Activated T-cell treated with anti-CD3 and anti-CD28 coated beads for 1 hour (primary cell): ENCODE results near the gene MAD2L2.

Experiments used
- DNase-seq: peaks from one replicate; pipeline ENCODE4 v3.0.0-alpha.2; 2020; ENCODE audit warnings: low read depth

MAD2L2 gene

GRCh38 chr1:11704691-11705475 lies 23.9 kb upstream of the MAD2L2 start:
- no peak for DNase-seq

DNA sequence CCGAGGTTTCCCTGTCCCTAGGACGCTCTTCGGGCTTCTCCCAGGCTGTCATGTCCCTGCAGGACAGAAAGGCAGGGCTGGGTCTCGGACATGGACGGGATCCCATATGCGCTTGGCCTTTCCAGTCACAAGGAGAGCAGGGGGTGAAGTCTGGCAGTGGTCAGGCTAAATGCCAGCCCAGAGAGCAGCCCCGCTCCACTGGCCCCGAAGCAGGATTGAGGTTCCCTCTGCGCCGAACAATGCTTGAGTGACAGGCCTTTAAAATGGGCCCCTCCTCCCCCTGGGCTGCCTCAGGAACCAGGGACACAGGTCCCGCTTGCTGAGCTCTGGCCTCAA lies 23.2 kb upstream of the MAD2L2 start:
- DNase-seq: no peak

GRCh38 chr1:11703357-11704193 lies 22.6 kb upstream of the MAD2L2 start:
- DNase-seq: no peak

DNA sequence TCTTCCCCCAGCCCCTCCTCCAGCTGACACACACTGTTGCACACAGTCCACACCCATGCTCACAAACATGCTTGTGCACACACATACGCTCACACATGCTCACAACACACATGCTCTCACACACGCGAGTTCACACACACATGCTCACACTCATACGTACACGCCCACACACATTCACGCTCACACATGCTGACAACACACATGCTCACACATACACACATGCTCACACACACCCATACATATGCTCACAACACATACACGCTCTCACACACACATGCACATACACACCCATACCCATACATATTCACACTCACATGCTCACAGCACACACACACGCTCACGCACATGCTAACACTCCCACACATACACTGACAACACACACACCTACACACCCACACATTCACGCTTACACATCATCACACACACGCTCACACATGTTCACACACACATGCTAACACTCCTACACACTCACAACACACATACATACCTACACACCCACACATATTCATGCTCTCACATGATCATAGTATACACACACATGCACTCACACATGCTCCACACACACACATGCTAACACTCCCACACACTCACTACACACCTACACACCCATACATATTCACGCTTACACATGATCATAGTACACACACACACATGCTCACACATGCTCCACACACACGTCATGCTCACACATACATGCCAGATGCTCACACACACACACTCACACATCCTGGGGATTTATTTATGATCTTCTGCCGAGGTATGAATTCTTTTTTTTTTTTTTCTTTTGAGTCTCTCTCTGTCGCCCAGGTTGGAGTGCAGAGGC lies 21.2 kb upstream of the MAD2L2 start:
- no peak for DNase-seq

DNA sequence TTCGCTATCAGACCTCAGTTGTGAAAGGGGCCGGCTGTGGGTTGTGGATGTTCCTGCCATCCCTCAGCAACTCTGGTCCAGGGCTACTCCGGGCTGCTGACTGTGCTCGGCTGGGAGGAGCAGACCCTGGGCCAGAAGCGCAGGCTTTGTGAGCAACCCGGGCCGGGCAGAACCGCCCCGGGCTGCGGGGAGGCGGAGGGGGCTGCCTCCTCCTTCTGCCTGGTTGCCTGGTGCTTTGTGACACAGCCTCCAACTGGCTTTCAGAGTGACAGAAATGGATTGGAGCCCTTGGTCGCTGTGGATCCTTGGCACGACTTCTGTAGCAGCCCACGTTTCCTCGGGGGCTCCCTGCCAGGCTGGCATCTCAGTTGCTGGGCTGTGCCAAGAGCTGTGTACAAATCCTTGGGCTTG lies 20.6 kb upstream of the MAD2L2 start:
- DNase-seq: no peak

- DNase-seq: no peak
Observed at GRCh38 chr1:11700601-11701467, 19.9 kb upstream of the MAD2L2 start.

- DNase-seq: no peak
Observed at GRCh38 chr1:11697893-11698210, 16.9 kb upstream of the MAD2L2 start.

DNA sequence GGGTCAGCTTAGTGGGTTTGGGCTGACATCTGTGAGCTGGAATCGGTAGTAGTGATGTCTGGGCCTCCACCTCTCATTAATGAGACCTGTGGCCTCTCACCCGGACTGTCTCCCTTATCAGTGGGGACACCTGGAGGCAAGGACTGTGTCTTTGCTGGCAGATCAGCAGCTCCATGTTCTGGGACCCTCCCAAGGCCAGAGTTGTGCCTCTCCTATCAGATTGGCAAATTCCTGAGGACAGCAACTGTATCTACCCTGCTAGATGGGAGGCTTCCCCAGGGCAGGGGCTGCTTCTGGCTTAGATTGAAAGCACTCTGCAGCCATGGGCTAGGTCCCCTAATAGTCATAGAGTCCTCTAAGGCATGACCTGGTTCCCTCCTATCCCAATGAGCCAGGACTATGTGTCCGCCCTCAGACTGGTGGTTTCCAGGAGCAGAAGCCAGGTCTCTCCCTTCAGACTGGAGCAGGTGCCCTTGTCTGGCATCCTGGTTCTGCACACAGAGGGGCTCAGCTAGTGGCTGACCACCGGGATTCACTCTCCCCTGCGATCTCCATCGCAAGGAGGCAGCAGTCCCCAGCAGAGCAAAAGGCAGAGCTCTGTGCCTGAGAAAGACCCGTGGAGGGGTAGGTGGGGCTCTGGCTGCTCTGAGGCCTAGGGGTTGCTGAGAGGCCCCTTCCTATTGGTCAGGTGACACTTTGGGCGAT lies 16.4 kb upstream of the MAD2L2 start:
- DNase-seq: no peak

GRCh38 chr1:11695861-11696260 lies 14.9 kb upstream of the MAD2L2 start:
- DNase-seq: no peak

DNA sequence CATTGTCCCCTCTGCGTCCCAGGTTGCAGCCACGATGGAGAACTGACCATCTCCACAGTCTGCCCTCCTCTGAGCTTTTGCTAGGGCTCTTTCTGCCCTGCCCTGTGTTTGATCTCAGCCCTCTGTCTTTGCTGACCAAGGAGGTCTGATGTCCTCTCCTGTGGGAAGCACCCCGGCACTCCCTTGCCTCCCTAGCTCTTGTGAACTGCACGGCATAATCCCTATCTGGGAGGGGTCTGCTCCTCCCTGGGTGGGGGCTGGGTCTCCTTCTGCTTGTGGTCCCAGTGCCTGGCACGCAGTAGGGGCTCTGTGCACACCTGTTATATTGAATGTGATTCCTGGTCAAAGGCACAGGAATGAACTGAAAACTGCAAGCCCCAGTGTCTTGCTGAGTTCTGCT lies 13.0 kb upstream of the MAD2L2 start:
- no peak for DNase-seq

GRCh38 chr1:11693024-11693590 lies 12.2 kb upstream of the MAD2L2 start:
- no peak for DNase-seq

DNA sequence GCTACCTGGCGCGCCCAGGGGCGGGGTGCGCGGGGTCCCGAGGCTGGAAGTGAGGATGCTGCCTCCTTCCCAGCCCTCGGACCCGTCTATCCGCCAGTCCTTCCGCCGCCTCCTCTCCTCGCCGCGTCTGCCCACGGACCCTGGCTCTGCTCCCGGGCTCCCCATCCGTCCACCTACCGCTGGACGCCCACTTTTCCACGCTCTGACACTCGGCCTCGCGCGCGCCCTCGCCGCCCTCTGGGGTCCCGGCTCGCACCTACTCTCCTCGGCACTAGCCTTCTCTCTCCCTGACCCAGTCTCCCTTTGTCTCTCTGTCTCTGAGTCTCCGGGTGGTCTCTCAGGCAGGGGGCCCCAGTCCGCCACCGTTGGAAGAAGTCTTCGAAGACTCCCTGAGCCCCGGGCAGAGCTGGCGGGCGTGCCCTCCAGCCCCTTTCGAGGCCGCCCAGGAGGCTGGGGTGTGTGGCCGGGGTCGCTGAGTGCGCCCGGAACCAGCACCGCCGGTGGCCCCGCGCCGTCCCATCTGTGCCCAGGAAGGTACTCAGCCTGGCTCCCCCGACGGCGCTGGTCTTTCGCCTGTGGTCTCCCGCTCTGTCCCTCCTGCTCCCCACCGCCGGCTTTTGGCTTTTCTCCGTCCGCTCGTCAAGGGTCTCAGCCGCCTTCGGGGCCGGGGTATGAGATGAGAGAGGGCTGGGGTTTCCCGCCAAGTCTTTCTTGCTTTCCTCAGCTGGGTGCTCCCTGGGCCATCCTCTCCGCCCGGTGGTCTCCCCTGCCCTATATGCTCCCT lies 11.2 kb upstream of the MAD2L2 start:
- no peak for DNase-seq

GRCh38 chr1:11691302-11691914 lies 10.5 kb upstream of the MAD2L2 start, which contains the start of gene DRAXIN:
TSS of gene DRAXIN (plus strand) at chr1:11691710. CDS start at chr1:11706259, 14,549 bp downstream.
- no peak for DNase-seq

DNA sequence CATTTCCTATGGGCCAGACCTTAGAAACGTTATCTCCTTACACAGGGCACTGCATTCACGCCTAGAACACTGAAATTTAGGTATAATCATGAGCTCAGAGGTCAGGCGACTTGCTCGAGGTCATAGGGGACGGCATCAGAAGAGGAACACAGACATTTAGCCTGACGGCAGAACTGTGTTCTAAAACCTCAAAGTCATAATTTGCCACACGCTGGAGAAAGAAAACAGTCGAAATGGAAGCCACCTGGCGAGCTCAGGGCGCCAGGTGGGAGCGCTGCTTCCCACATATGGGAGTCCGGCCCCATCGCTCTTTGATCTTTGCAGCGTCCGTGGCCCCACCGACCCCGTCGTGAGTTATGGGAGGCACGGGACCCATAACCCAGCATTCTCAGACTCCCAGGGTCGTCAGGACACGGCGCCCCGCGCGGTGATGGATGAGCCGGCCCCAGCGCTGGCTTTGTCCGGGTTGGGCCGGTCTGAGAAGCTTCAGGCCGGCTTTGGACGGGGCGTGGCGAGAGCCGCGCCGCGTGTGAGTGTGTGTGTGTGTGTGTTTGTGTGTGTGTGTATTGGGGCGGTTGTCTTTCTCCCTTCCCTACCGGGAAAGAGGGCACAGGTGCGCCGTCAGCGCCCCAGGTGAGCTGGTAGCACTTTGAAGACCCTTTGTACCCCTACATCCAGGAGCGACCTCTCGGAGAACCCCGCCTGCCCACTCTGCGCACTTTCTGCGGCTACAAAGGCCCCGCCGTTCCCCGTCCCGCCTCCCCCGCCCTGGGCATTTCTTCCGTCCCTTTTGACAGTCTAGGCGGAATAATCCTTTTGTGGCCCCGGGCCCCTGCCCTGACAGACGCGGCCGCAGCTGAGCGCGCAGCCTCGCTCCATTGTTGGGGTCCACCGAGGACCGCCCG lies 9.7 kb upstream of the MAD2L2 start:
- DNase-seq: no peak

GRCh38 chr1:11688506-11688905 lies 7.6 kb upstream of the MAD2L2 start:
- no peak for DNase-seq

- DNase-seq: no peak
Observed at GRCh38 chr1:11685210-11685752, 4.3 kb upstream of the MAD2L2 start.

GRCh38 chr1:11684070-11684469 lies 3.1 kb upstream of the MAD2L2 start:
- no peak for DNase-seq

GRCh38 chr1:11682799-11683198 lies 1.9 kb upstream of the MAD2L2 start:
- no peak for DNase-seq
